ENCODE results near the gene CEP76.

CEP76 gene

DNA sequence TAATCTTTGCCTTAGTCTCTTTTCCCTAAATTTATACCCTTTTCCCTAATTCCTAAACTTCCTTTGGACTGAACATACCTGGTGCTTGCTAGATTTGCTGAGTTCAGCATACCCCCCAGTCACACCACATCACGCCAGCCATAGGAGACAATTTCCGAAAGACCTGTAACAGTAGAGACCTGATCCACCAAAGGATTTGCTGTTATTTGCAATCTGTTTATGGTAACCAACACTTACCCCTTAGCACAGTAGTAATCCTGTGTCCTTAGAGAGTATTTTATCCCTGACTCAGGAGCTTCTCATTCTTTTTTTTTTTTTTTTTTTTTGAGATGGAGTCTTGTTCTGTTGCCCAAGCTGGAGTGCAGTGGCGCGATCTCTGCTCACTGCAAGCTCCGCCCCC, 8.9 kb upstream of the CEP76 start:
- DNase-seq (ENCODE audit: low spot score) (no peak), FAIRE-seq (no peak)

DNA sequence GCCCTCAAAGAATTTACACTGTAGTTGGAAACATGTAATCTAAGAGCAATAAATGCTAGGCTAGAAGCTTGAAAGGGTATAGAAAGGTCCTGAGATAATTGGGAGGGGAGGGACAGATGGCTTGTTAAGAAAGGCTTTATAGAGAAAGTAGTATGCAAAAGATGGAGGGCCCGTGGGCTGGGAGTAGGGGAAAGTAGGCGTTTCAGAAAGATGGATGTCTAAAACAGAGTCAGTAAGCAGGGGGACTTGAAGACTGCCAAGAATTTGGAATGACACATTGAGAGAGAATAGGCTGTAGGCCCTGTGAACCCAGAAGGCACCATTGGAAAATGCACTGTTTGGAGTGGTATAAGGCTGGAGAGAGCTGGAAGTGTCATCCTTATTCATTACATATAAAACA, 1.1 kb upstream of the CEP76 start:
- no peak for DNase-seq (ENCODE audit: low spot score)
- no peak for FAIRE-seq

DNA sequence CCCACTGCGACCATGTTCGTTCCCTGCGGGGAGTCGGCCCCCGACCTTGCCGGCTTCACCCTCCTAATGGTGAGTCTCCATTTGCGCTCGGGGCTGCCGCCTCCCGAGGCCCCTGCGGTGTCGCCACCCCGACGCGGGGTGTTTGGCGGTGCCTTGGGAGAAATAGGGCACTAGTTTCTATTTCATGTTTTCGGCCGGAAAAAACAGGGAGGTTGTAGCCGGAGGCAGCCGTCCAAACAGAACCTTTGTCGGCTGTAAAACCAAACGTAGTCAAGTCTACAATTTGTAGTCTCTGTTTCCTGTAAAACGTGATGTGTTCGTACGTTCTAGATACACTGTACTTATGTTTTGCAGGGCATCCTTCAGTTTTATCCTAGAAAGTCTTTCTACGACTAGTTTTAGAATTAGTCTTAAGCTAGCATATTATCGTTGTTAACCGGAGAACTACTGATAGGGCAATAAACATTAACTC, 609 bp upstream of the CEP76 start:
- FAIRE-seq (no peak), DNase-seq (ENCODE audit: low spot score) (no peak)

DNA sequence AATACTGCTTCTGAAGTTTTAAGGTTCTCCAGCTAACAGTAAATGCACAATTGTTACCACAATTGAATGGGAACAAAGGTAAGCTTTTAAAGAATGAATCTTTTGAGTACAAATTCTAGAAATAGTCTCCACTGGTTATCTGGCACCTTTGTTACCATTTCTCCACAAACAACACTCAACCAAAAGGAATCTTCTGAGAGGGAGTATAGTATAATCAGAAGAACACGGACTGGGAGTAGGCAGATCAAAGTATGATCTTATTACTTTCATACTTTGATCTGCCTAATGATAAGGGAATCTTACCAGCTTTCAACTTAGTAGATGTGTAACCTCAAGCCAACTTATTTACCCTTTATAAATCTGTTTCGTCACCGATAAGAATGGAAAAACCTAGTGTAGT, 1.4 kb downstream of the CEP76 start:
- DNase-seq (ENCODE audit: low spot score) (peak; percentile 1), FAIRE-seq (no peak)

DNA sequence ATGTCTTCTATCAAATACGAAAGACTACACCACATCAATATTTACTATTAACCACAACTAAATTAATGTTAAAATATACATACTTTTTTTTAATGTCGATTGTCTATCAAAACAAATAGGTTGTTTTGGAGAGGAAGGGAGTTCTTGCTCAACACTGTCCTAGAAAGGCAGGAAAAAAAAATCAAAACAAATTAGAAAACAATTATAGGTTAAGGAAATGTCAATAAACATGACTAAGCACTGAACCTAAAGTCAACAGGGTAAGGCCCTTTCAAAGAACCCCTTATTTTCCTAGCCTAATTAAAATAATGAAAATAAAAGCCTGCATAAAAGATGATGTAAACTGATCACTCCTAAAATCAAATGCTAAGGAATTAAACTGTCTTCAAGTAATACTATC, 2.8 kb downstream of the CEP76 start:
- FAIRE-seq = no peak

DNA sequence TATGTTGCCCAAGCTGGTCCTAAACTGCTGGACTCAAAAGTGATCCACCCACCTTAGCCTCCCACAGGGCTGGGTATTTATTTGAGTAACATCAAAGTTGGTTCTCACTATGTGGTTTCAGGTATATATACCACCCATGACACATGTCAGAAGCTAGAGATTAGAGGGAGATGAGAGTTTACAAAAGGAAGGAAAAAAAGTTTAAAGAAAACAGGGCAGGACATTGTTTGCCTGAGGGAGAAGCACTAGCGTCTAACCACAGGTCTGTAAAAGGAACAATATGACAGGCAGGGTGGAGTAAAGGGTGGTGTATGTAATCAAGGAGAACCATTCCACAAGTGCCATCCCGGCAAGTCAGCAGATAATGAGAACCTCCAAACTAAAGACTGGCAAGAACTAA, 8.5 kb downstream of the CEP76 start:
- FAIRE-seq (no peak), DNase-seq (ENCODE audit: low spot score) (no peak)

More for the DNA sequence above, 2.8 kb downstream of the CEP76 start:
- DNase-seq (ENCODE audit: low spot score) = peak; percentile 1

DNA sequence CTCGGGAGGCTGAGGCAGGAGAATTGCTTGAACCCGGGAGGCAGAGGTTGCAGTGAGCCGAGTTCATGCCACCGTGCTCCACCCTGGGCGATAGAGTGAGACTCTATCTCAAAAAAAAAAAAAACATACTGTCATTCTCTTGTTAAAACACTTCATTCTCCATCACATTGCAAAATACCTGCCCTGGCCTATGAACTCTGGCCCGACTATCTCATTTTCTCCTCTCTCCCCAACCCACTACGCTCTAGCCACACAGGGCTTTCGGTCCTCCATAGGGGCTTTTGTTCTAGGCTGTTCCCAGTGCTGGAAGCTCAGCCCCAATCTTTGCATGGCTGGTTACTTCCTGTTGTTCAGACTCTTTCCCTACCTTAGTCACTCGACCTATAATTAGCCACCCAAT, 10.3 kb downstream of the CEP76 start:
- FAIRE-seq (no peak), DNase-seq (ENCODE audit: low spot score) (no peak)

DNA sequence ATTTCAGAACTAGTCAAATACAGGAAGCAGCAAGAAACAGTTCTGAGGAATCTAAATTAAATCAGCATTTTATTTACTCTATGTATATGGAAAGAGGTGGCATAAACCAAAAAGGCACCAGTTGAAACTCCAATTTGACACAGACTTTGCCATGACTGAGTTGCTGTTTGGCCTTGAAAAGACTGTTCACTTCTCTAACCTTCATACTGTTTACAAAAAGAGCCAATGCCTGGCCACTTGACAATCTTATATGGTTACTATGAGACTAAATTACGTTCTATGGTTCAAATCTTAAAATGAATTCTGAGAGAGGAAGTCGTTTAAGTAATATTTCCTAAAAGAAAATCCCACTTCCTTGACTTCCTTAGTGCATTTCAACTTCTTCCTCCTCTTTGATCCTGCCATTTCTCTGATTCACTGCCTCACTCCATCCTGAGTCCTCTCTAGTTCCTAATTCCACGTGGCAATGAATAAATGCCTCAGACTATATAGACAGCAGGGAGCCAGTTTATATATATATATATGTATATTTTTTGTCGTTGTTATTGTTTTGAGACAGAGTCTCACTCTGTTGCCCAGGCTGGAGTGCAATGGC, 13.2 kb downstream of the CEP76 start:
- no peak for DNase-seq (ENCODE audit: low spot score)
- no peak for FAIRE-seq

DNA sequence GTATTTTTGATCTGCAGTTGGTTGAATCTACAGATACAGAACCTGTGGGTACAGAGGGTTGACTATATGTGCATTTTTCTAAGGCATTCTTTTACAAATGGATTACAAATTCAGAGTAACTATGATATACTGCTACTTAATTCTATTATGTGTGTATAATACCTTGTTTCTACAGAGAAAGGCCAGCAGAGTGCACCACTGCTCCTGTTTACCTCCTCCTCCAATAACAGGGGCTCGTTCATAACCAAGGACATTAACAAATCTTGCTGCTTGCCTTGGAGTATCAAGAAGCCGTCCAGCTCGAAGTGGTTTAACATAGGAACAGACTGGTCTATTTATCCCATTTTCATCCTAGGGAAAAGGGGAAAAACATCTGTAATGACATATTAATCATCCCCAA, 16.4 kb downstream of the CEP76 start:
- DNase-seq (ENCODE audit: low spot score) (no peak), FAIRE-seq (no peak)

DNA sequence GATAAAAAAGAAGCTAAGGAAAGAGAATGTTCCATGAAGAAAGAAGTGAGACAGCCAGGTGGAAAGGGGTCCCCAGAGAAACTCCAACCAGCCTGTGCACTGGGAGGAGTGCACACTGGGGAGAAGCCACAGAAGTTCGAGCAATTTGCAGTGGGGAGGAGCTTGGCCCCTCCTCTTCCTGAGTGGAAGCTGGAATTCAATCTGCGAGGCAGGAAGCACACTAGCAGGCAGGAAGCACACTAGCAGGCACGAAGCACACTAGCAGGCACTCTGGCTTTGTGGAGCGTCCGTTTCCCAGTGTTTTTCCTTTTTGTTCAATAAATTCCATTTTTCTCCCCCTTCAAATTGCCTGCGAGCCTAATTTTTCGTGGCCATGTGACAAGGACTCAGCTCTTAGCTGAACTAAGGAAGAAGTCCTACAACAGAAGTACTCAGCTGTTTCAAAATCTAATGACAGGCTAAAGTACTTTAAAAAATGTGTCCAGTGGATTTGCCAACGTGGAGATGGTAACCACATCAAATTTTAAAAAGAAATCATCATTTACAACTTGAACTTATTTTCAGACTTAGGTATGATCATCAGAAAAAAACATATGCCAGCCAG, 23.2 kb downstream of the CEP76 start:
- FAIRE-seq = no peak
- no peak for DNase-seq (ENCODE audit: low spot score)

DNA sequence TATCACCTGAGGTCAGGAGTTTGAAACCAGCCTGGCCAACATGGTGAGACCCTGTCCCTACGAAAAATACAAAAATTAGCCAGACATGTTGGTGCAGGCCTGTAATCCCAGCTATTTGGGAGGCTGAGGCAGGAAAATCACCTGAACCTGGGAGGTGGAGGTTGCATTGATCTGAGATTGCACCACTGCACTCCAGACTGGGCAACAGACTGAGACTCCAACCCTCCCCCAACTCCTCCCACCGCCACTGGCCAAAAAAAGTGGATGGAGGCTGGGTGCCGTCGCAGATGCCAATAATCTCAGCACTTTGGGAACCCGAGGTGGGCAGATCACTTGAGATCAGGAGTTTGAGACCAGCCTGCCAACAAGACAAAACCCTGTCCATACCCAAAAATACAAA, 34.5 kb downstream of the CEP76 start:
- FAIRE-seq = no peak
- DNase-seq (ENCODE audit: low spot score) = no peak

DNA sequence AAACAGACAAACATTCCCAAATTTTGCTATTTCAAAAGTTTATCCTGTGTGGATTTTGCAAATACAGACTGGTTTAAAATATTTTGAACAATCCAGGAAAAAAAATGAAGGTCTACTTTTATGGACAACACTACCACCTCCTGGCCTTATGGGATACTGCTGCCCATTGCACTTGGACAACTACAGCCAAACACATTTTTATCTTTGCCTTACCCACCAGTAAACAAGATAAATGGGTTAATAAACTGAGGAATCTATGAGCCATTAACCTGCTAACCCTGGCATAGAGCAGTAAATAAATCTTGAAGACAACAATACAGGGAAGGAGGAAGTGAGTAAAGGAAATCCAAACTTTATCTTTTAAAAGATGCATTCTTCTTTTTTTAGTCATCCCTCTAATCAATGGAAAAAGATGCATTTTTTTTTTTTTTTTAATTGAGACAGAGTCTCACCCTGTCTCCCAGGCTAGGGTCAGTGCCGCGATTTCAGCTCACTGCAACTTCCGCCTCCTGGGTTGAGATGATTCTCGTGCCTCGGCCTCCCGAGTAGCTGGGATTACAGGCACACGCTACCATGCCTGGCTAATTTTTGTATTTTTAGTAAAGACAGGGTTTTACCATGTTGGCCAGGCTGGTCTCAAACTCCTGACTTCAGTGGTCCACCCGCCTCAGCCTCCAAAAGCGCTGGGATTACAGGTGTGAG, 42.5 kb downstream of the CEP76 start:
- peak; percentile 44 for DNase-seq (ENCODE audit: low spot score)
- FAIRE-seq = peak; percentile 77

DNA sequence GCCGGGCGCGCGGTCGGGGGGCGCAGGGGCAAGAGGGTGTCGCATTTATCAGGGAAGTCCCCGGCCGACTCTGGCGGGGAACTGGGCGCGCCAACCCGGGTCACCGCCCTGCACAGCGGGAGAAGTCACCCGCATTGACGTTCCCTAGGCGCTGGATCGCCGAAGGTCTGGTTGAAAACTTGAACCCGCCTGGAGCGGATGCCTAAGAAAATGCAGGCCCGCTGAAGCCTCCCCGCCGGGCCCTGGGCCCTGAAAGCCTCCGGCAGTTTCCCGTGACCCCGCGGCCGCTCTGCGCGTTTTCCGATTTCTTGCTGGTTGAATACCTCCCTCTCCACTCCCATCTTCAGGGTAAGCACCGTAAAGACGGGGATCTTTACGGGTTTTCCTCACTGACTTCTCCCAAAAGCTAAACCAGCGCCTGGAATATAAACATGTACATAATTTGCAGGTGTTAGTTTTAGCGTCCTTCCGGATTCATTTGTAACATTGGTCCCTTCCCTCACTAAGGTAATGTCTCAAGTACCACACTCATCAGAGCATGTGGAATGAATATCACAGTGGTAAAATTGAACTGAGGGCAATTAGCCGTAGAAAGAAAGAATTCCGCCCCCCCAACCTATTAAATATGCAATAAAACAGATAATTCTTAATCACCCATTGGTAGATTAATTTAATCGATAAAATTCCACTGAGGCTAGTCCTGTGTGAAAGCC, 43.9 kb downstream of the CEP76 start:
- DNase-seq (ENCODE audit: low spot score) (no peak), FAIRE-seq (no peak)

DNA sequence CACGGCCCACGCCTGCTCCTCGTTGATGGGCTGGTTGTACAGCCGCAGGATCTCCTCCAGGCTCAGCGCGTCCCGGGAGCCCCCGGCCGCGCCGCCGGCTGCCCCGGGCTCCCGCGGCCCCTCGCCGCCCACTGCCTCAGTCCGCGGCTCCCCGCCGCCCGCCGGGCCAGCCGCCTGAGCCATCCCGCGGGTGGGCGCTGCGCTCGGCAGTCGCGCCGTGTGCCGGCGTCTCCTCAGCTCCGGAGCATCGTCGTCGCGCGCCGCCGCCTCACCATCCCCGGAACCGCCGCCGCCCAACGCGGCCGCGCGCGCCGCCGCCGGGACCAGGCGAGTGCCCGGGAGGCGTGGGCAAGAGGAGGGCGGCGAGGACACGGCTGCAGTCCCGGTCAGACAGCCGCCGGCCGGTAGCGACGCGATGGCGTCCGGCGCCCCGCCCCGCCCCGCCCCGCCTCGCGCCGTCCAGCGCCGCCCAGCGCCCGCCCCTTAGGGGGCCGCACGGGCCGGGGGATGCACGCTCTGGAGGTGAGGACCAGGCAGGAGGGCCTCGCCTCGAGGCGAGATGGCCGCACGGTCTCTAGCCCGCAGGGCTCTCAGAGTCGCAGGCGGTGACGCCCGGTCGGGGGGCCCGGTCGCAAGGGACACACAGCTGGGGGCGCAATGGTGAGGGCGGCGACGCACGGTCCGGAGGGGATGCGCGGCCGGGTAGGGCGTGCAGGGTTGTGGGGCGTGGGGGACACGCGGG, 44.7 kb downstream of the CEP76 start, which contains the start of gene SPIRE1:
Gene SPIRE1, minus strand, starts transcription at position 424 of the 742 bp plus-strand sequence. Its CDS starts 241 bp downstream, at position 183.
- DNase-seq (ENCODE audit: low spot score) (peak; percentile 63), FAIRE-seq (no peak)

DNA sequence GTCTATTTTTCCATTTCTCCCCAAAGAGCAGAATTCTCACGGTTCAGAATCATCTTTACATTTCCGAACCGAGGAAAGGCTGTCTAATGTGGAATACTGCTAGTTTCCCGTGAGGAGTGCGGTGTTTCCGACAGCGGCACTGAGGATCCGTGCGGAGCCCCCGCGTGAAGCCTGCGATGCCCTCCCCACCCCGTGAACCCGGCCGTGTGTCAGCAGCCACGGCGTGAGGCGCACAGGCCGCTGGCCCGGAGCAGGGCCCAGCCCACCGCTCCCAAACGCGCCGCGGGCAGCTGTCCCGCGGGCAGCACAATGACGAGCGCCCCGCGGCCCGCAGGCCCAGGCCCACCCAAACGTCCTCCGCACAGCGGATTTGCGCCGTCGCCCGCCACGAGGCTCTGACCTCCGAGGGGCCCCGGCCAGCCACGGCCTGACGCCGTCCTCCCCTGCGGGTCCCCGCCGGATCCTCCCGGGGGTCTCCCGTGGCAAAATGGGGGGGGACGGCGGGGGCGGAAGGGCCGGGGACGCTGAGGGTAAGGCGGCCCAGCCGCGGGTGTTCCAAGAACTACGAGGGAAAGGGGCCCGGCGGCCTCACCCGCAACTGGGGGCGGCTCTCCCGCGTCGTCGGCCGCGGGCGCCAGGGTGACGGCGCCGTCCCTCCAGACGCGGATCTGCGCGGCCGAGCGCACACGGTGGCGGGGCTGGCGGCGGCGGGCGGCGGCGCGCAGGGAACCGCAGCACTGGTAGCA, 45.4 kb downstream of the CEP76 start:
- FAIRE-seq = no peak

DNA sequence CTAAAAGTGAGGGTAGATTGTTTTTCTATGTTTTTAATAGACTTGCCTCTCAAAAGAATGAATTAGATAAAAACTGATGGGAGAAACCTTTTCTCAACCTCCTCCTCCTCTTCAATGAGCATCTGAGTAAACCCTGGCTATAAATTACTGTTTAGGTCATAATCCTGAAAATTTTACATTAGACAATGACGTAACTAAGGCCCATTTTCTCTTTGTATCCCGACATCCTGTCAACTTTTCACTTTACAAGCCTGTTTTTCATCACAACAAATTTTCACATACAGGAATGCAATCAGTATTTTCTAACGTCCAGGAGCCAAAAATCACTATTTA, 46.0 kb downstream of the CEP76 start:
- FAIRE-seq (no peak), DNase-seq (ENCODE audit: low spot score) (no peak)

More for the DNA sequence above, 45.4 kb downstream of the CEP76 start:
- no peak for DNase-seq (ENCODE audit: low spot score)

DNA sequence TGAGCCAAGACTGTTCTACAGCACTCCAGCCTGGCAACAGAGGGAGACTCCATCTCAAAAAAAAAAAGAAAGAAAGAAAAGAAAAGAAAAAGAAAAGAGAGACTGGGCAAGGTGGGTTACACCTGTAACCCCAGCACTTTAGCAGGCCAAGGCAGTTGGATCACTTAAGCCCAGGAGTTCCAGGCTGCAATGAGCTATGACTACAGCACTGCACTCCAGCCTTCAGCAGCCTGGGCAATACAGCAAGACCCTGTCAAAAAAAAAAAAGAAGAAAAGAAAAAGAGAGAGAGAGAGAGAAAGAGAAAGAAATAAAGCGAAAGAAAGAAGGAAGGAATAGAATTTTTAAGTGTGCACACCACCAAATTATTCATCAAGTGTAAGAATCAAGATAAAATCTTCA, 47.6 kb downstream of the CEP76 start:
- DNase-seq (ENCODE audit: low spot score) = no peak
- no peak for FAIRE-seq

DNA sequence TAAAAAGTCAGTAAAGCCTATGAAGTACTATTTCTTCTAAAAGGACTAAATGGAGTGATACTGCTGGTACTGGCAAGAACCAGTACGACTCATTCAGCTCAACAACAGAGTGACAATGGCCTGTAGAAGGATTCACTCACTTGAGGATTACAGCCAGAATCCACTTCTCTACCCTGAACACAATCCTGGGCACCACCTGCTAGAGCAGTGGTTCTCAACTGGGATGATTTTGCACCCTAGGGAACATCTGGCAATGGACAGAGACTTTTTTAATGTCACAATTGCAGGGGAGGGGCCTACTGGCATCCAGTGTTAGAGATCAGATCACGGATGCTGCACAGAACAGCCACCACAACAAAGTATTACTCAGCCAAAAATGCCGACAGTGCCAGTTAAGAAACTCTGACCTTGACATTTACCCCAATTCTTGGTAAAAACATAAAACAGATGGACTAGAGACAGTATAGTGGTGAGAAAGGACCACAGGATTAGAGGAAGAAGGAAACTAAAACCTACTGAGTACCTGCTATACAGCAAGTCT, 49.6 kb downstream of the CEP76 start:
- FAIRE-seq (no peak), DNase-seq (ENCODE audit: low spot score) (no peak)

DNA sequence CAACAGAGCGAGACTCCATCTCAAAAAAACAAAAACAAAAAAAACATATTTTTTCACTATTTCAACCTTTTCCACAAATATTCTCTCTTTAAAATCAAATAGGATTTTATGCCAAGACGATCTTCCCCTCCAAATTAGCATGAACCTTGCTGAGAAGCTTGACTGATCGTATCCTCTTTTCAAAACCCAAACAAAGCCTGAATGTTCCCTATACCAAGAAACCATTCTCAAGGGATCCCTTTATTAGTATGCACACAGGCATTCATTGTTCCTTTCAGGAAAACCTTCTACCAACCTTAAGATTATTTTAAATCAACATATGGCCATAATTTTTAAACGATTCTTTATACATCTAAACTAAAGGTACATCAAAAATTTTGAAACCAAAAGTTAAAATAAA, 50.9 kb downstream of the CEP76 start:
- FAIRE-seq = no peak
- no peak for DNase-seq (ENCODE audit: low spot score)

DNA sequence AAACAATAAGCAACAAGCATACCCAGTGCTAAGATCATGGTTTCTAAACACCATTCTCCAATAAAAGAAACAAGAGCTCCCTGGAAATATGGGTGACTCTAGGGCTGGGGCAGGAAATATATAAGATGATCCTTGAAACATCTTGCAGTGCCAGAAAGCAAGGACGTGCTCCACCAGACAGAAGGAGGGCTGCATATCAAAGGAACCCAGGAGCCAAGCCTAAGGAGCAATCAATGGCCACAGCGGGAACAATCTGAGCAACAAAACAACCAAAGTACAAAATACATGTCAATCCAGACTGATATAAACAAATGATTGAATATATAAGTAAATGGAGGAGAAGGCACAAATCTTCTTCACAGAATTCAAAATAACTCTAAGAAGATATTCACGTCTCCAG, 54.8 kb downstream of the CEP76 start:
- DNase-seq (ENCODE audit: low spot score) (no peak), FAIRE-seq (no peak)
